Measurements from ENCODE around the gene KLC4.
A peak's percentile ranks its signal among the peaks of the same experiment; 100 is the strongest.

Gene KLC4

GRCh38 chr6:43059168-43060033, at the start of gene KLC4, which contains the start of gene MRPL2:
Gene KLC4 (plus strand): TSS chr6:43059631. CDS start chr6:43061336, 1,705 bp downstream.
Gene MRPL2 (minus strand): TSS chr6:43059434. CDS start chr6:43059381, 53 bp downstream.
- DNase-seq, result peak; percentile 100

- no peak for DNase-seq
These were observed 48.2 kb upstream of the KLC4 start for GRCh38 chr6:43011207-43011606.

- no peak for DNase-seq
These were observed 47.1 kb upstream of the KLC4 start for GRCh38 chr6:43012364-43012763.

- DNase-seq, result peak; percentile 95
These were observed 46.2 kb upstream of the KLC4 start for GRCh38 chr6:43013097-43013842.

- peak; percentile 100 for DNase-seq
These were observed 45.5 kb upstream of the KLC4 start, which contains the start of the genes KLHDC3 and MEA1 for GRCh38 chr6:43013843-43014433. Gene KLHDC3 (plus strand): TSS chr6:43014249. CDS start chr6:43017193, 2,944 bp downstream. Gene MEA1 (minus strand): TSS chr6:43013946. CDS start chr6:43013813, 133 bp downstream.

- peak; percentile 38 for DNase-seq
These were observed 45.0 kb upstream of the KLC4 start for GRCh38 chr6:43014434-43014909.

GRCh38 chr6:43016176-43016942, 43.1 kb upstream of the KLC4 start:
- no peak for DNase-seq

GRCh38 chr6:43016943-43017334, 42.5 kb upstream of the KLC4 start:
- DNase-seq, result peak; percentile 19

- DNase-seq, result no peak
These were observed 40.3 kb upstream of the KLC4 start for GRCh38 chr6:43019152-43019551.

GRCh38 chr6:43020052-43020705, 39.3 kb upstream of the KLC4 start:
- DNase-seq, result no peak

- DNase-seq, result peak; percentile 22
These were observed 38.6 kb upstream of the KLC4 start for GRCh38 chr6:43020847-43021246.

- peak; percentile 91 for DNase-seq
These were observed 38.0 kb upstream of the KLC4 start, which contains the start of gene RRP36 for GRCh38 chr6:43021270-43022047. Gene RRP36 (plus strand): TSS chr6:43021623. CDS start chr6:43021655, 32 bp downstream.

- no peak for DNase-seq
These were observed 35.0 kb upstream of the KLC4 start for GRCh38 chr6:43024436-43024835.

GRCh38 chr6:43026365-43026764, 33.1 kb upstream of the KLC4 start:
- DNase-seq, result no peak

GRCh38 chr6:43029120-43029519, 30.3 kb upstream of the KLC4 start:
- no peak for DNase-seq

GRCh38 chr6:43032326-43032725, 27.1 kb upstream of the KLC4 start:
- DNase-seq, result no peak

- no peak for DNase-seq
These were observed 25.8 kb upstream of the KLC4 start for GRCh38 chr6:43033496-43034189.

GRCh38 chr6:43034190-43034525, 25.3 kb upstream of the KLC4 start:
- DNase-seq, result no peak

- DNase-seq, result no peak
These were observed 23.8 kb upstream of the KLC4 start for GRCh38 chr6:43035495-43036194.

GRCh38 chr6:43036712-43037111, 22.7 kb upstream of the KLC4 start:
- no peak for DNase-seq

Measured in hematopoietic multipotent progenitor cell treated with erythropoietin and hydrocortisone succinate and interleukin-3 and kit ligand, for 4 days (in vitro differentiated cells).